HG03159 (cell line): ENCODE data around the gene CPNE4.

Experiments
- ATAC-seq: cut with Tn5 transposase; IDR thresholded peaks from one replicate; pipeline ENCODE4 v1.9.1; 2021; ENCODE audit warnings: mild to moderate bottlenecking, moderate library complexity; ENCODE audit not compliant: unreplicated experiment

CPNE4 gene

GRCh38 chr3:131883711-131884407, 151.0 kb downstream of the CPNE4 start:
- no peak for ATAC-seq

- no peak for ATAC-seq
Observed at GRCh38 chr3:131883086-131883485, 151.7 kb downstream of the CPNE4 start.

GRCh38 chr3:131881777-131882176, 153.0 kb downstream of the CPNE4 start:
- no peak for ATAC-seq

GRCh38 chr3:131880948-131881347, 153.9 kb downstream of the CPNE4 start:
- ATAC-seq = no peak

- no peak for ATAC-seq
Observed at GRCh38 chr3:131868203-131868602, 166.6 kb downstream of the CPNE4 start.

GRCh38 chr3:131856171-131856570, 178.6 kb downstream of the CPNE4 start:
- ATAC-seq = no peak

GRCh38 chr3:131850223-131850622, 184.6 kb downstream of the CPNE4 start:
- ATAC-seq = no peak

GRCh38 chr3:131849616-131850015, 185.2 kb downstream of the CPNE4 start:
- no peak for ATAC-seq

- ATAC-seq = no peak
Observed at GRCh38 chr3:131847966-131848510, 186.8 kb downstream of the CPNE4 start.

- ATAC-seq = no peak
Observed at GRCh38 chr3:131846296-131846924, 188.4 kb downstream of the CPNE4 start.

- no peak for ATAC-seq
Observed at GRCh38 chr3:131843174-131843573, 191.6 kb downstream of the CPNE4 start.

GRCh38 chr3:131840156-131840797, 194.5 kb downstream of the CPNE4 start:
- no peak for ATAC-seq

- no peak for ATAC-seq
Observed at GRCh38 chr3:131835906-131836305, 198.9 kb downstream of the CPNE4 start.

GRCh38 chr3:131831608-131832007, 203.2 kb downstream of the CPNE4 start:
- no peak for ATAC-seq

- no peak for ATAC-seq
Observed at GRCh38 chr3:131821191-131821762, 213.5 kb downstream of the CPNE4 start.

- no peak for ATAC-seq
Observed at GRCh38 chr3:131819381-131820055, 215.3 kb downstream of the CPNE4 start.

GRCh38 chr3:131812433-131812832, 222.4 kb downstream of the CPNE4 start:
- ATAC-seq = no peak

- no peak for ATAC-seq
Observed at GRCh38 chr3:131811481-131811880, 223.3 kb downstream of the CPNE4 start.

- ATAC-seq = peak; percentile 79
Observed at GRCh38 chr3:131807822-131808221, 227.0 kb downstream of the CPNE4 start.

- ATAC-seq = no peak
Observed at GRCh38 chr3:131806736-131807135, 228.1 kb downstream of the CPNE4 start.

- ATAC-seq = no peak
Observed at GRCh38 chr3:131804565-131805133, 230.2 kb downstream of the CPNE4 start.
